HG03064 (cell line): ENCODE data around the gene CCL22.
"Not testable (repeated sequence)": the region's sequence is repeated elsewhere in the genome, so short reads cannot be mapped to it uniquely, and the experiment has no call there.

Source experiments
- ATAC-seq: cut with Tn5 transposase; IDR thresholded peaks from one replicate; pipeline ENCODE4 v1.9.1; 2021; ENCODE audit warnings: low read depth; ENCODE audit not compliant: unreplicated experiment

Gene CCL22

DNA sequence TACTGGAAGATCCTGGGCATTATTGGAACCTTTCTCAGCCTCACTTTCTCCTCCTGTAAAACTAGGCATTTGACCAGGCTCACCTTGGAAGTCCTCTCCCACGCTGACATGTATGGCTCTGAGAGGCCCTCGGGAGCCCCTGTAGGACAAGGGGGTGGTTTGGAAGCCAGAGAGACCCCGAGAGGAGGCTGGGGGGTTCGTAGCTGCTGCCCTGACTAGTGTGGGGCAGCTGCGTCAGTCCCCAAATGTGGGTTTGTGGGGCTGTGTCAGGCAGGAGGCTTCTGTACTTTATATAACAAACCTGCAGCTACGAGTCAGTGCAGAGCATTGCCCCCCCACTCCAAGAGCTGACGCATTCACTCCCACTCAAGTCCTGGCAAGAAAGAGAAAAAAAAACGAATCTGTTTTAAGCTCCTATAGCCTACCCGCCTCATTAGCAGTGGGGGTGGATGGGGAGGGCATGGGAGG lies 15.5 kb downstream of the CCL22 start:
- ATAC-seq = no peak

DNA sequence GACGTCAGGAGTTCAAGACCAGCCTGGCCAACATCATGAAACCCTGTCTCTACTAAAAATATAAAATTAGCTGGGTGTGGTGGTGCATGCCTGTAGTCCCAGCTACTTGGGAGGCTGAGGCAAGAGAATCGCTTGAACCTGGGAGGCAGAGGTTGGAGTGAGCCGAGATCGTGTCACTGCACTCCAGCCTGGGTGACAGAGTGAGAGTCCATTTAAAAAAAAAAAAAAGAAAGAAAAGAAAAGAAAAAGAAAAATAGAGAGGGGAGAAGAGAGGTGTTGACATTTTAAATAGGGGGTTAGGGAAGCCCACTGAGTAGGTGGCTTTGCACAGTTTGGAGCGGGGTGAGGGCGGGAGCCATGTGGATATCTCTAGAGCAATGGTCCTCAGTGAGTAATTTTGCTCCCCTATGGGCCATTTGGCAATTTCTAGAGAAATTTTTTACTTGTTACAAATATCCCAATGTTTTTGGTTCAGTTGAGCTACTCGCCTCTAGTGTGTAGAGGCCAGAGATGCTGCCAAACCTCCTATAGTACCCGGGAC lies 16.4 kb downstream of the CCL22 start:
- ATAC-seq = not testable (repeated sequence)

DNA sequence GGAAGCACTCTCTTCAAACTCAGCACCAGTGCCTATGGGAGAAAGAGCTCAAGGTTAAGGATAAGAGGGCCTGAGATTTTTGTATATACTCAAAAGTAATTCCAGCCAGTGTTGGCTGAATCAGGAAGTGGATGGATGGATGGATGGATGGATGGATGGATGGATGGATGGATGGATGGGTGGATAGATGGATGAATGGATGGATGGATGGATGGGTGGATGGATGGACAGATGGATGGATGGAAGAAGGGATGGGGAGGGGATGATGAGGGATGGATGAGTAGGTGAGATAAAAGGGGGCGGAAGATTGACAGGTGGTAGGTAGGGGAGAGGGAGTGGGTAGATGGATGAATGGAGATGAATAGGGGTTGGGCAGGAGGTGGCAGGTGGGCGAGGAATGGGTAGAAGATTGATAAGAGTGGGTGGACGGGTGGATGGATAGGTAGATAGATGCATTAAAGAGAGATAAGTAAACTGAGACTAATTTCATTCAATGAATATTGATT lies 17.8 kb downstream of the CCL22 start:
- no peak for ATAC-seq

DNA sequence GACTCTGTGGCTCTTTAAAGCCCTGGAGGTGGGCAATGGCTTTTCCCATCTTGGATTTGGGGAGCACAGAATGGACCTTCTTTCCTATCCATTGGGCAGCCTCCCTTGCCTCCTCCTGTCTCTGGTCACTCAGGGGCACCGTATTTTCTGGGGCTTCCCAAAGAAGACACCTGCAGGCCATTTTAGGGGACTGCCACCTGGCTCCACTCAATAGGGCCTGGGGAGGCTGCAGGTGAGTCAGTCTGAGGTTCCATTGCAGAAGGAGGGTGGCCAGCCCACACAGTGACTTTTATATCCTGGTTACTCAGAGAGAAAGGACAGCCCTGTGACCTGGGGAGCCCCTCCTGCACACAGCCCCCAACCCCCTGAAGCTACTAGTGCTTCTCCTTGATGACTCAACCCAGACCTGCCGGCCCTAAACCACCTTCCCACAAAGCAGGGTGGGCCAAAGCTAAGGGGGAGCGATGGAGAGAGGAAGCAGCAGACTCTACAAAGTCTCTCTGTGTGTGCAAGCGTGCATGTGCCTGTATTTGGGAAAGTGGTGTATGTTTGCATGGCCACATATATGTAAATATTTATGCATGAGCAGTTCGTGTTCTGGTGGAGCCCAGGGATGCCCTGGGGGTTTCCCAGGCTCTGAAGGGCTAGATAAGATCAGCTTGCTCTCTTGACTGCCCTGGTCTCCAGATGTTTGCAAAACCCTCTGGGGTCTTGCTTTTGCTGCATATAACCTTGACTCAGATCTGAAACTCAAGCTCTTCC lies 18.7 kb downstream of the CCL22 start:
- ATAC-seq = peak; percentile 51

DNA sequence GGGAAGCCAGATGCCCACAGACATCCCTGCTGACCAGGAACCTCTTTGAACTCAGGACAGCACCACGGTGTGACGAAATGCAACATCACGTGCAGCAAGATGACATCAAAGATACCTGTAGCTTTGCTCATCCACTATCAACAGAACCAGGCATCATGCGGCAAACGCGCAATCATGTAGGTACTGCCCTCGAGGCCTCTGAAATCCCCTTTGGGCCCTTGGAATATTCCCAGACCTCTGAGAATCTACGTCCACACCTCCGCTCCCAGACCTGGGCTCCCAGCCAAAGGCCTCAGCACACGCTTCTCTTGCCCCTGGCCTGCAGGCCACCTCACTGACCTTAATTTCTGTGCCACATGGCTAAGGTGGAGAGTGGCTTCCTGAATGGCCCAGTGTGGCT lies 21.0 kb downstream of the CCL22 start:
- ATAC-seq = no peak

DNA sequence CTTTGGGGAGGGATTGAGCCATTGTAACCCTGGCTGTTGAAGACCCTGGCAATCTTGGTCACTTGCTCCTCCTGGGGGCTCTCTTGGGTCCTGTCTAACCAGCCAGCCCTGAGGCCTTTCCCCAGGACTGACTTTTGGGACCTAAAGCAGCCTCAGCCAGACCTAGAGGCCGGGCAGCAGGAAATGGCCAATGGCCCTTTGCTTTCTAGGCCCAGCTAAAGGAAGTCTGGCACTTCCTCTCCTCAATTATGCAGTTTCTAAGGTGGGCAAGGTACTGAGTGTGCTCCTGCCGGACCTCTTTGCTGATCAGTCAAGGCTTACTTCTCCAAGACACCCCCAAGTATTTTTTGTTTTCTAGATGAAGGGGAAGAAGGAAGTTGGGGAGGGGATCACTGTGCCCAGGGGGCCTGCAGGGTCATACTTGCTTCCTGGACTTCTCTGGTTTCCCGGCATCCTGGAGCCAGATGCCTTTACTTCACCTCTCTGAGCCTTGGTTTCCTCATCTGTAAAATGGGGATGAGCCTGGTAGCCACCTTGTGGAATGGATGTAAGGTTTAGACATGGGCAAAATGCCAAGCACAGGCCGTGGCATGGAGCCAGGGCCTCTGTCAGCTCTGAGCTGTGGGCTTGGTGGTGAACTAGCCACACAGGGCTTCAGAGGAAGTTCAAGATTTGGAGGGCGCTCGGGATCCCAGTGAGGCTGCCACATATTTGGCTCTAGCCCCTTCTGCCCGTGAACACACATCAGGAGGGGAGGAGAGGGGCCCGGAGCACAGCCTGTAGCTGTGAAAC lies 22.3 kb downstream of the CCL22 start:
- no peak for ATAC-seq

DNA sequence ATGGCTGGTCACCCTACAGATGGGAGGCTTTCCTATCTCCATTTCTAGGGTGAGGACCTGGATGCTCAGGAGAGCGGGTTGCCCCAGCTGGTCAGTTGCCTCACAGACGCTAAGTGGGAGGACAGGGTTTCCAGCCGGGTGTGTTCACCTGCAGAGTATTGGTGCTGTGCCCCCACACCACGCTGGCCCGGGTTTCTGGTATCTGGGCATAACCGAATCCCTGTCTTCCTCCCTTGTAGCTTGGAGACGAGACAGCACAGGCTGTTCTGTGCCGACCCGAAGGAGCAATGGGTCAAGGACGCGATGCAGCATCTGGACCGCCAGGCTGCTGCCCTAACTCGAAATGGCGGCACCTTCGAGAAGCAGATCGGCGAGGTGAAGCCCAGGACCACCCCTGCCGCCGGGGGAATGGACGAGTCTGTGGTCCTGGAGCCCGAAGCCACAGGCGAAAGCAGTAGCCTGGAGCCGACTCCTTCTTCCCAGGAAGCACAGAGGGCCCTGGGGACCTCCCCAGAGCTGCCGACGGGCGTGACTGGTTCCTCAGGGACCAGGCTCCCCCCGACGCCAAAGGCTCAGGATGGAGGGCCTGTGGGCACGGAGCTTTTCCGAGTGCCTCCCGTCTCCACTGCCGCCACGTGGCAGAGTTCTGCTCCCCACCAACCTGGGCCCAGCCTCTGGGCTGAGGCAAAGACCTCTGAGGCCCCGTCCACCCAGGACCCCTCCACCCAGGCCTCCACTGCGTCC lies 23.4 kb downstream of the CCL22 start:
- no peak for ATAC-seq

GRCh38 chr16:57382535-57383275 lies 24.1 kb downstream of the CCL22 start:
- ATAC-seq = no peak

DNA sequence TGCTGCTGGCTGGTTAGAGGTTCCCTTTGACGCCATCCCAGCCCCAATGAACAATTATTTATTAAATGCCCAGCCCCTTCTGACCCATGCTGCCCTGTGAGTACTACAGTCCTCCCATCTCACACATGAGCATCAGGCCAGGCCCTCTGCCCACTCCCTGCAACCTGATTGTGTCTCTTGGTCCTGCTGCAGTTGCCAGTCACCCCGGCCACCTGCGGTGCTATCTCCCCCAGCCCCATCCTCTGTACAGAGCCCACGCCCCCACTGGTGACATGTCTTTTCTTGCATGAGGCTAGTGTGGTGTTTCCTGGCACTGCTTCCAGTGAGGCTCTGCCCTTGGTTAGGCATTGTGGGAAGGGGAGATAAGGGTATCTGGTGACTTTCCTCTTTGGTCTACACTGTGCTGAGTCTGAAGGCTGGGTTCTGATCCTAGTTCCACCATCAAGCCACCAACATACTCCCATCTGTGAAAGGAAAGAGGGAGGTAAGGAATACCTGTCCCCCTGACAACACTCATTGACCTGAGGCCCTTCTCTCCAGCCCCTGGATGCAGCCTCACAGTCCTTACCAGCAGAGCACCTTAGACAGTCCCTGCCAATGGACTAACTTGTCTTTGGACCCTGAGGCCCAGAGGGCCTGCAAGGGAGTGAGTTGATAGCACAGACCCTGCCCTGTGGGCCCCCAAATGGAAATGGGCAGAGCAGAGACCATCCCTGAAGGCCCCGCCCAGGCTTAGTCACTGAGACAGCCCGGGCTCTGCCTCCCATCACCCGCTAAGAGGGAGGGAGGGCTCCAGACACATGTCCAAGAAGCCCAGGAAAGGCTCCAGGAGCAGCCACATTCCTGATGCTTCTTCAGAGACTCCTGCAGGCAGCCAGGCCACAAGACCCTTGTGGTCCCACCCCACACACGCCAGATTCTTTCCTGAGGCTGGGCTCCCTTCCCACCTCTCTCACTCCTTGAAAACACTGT lies 25.0 kb downstream of the CCL22 start:
- no peak for ATAC-seq

- no peak for ATAC-seq
These were observed 25.9 kb downstream of the CCL22 start for GRCh38 chr16:57384248-57385070.

- no peak for ATAC-seq
These were observed 26.5 kb downstream of the CCL22 start for GRCh38 chr16:57385083-57385482.

DNA sequence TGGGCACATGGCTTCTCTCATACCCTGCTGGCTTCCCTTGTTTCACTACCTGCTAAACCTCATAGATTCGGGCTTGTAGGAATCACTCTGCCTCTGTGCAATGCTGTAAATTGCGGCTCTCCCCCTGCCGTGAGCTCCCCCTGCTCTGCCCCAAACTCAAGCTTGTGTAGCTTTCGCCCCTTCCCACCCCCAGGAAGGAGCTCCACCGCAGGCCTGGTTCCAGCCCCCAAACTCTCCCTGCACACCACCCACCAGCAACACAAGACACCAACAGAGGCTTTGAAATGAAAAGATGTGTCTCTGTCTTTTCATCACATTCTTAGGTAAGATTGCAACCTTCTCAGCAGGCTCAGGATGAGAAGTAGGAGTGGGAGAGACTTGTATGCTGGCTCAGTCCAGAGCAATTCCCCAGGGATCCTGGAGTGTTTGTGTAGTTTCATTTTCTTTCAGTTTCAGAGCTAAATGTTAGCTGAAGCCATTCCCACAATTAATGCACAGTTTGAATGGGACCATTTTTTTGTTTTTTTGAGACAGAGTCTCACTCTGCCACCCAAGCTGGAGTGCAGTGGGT lies 27.9 kb downstream of the CCL22 start:
- no peak for ATAC-seq

- no peak for ATAC-seq
These were observed 29.2 kb downstream of the CCL22 start for GRCh38 chr16:57387598-57388354.

GRCh38 chr16:57388359-57389086 lies 29.9 kb downstream of the CCL22 start:
- ATAC-seq = no peak

- ATAC-seq = no peak
These were observed 30.5 kb downstream of the CCL22 start for GRCh38 chr16:57389087-57389468.

GRCh38 chr16:57390636-57391295 lies 32.2 kb downstream of the CCL22 start:
- no peak for ATAC-seq
